Measurements from ENCODE around the gene TAC3.
A peak's percentile ranks its signal among the peaks of the same experiment; 100 is the strongest.
"Not testable (repeated sequence)": the region's sequence is repeated elsewhere in the genome, so short reads cannot be mapped to it uniquely, and the experiment has no call there.

Gene TAC3

DNA sequence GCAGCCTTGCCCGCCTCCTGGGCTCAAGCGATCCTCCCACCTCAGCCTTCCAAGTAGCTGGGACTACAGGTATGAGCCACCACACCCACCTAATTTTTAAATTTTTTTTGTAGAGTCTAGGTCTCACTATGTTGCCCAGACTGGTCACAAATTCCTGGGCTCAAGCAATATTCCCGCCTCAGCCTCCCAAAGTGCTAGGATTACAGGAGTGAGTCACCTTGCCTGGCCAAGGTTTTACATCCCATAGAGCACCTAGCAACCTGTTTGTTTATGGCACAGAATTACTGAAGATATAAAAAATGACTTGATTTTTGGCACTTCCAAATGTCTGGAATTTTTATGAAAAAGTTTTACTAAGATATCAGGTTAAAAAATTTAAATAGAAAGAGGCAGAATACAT, 17.1 kb upstream of the TAC3 start:
- no peak for DNase-seq (ENCODE audit: low spot score)

DNA sequence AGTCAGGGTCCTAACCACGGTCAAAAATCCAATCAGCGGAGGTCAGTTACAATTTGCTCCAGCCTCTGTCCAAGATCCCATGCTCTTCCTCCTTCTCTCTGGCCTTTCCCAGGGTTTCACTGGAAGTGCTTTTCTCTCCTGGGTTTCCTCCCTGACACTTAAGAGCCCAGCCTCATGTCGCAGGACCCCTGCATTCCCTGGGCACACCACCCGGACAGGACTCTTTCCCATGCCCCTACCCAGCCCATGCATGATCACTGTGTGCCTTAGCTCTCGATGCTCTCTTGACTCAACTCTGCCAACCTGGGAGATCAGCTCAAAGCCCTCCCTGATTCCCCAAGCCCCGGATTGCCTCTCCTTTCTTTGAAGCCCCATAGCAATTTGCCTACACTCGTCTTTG, 15.5 kb upstream of the TAC3 start:
- no peak for DNase-seq (ENCODE audit: low spot score)

DNA sequence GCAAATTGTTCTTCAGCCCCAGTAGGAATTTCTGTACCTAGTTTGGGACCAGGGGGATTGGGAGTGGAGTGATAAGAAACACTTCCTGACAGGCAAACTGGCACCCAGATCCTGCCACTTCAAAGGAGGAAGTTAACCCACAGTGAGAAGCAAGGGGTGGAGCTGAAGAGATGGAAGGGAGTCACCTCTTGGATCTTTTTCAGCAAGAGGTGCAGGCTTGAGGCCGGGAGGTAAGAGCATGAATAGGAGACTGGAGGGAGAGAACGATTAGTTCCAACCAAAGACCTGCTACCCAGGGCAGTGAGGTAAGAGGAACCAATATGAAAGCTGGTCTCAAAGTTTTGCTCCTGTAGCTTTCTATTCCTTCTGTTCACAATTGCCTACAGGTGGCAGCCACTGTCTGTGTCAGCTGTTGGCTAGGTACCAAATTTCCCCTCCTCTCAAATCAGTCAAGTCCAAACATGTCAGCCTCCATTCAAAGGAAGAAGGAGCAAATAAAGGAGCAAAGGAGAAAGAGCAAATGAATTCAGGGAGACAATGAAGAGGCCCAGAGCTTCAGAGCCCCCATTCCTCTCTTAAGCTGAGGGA, 14.9 kb upstream of the TAC3 start:
- no peak for DNase-seq (ENCODE audit: low spot score)

DNA sequence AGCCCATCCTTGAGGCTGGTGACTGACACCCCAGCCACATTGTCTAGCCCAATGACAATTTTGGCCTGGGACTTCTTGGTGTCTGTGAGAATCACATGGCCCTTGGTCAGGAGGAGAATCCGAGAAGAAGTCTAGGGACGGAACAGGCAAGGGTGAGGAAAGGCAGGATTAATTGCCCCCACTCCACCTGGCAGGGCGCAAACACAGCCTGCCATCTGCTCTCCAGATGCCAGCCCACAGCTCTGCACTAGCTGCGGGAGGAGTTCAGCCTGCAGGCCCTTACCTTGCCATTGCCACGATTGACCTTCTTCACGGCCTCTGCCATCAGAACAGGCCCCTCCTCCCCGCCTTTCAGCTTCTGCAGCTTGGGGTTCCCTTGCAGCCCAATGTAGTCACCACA, 13.1 kb upstream of the TAC3 start:
- DNase-seq (ENCODE audit: low spot score): no peak

DNA sequence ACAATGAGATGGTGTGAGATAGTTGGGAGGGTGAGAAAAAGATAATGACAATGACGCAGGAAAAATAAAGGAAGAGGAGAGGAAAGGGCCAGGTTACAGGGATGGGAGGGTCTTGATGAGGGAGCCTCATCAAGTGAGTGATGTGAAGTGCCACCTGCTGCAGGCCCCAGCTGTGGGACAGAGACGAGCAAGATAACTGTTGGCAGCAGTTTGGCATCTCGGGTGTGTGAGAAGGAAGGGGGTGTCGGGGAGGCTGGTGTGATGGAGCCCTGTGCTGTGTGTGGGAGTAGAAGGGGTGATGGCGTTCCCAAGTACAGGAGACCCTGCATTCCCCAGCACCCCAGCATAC, 11.4 kb upstream of the TAC3 start:
- no peak for DNase-seq (ENCODE audit: low spot score)

DNA sequence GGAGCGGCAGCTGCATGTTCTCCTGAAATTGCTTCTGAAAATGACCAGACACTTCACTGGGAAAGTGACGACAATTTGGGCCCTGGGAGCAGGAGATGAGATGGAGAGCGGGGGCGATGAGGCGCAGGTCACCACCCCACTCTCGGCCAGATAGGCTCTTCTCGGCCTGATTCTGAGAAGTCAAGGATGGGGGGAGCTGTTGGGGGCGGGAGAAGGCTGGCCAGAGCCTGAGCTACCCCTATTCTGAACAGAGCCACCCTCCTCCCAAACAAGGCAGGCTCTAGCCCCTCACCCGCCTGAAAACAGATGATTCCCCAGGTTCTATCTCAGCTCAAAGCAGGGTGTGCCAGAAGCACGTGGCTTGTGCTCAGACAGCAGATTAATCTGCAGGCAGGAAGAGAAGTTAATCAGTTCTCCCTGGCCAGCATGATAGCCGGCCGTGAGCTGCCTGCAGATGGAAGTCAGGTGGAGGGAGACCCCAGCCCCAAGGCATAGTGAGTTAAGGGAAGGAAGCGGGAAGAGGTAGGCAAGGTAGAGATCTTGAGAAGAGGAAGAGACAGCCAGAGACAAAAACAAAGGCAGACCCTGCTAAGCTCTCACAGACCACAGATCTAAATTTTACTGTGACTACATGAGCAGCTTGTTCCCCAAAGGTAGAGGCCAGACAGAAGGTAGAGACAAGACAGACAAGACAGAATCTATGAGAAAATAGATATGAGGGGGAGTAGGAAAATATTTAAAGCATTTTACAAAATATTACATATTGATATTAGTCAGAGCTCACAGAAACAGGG, 10.9 kb upstream of the TAC3 start:
- DNase-seq (ENCODE audit: low spot score): no peak

DNA sequence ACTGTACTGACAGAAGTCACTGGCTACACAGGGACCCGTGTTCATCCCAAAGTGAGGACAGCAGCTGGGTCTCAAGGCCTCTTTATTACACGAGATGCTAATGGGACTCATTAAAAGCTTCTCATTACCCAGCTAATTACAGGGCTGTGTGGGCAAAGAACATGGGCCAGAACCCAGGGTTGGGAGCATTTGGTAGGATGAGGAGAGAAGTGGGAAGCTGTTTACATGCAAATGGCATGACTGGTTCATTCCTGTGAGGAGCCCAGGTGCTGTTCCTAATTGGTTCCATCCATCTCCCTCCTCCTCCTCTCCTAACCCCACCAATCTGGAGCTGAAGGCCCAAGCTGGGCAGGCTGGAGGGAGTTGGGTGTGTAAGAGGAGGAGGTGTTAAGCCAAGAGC, 8.9 kb upstream of the TAC3 start:
- no peak for DNase-seq (ENCODE audit: low spot score)

DNA sequence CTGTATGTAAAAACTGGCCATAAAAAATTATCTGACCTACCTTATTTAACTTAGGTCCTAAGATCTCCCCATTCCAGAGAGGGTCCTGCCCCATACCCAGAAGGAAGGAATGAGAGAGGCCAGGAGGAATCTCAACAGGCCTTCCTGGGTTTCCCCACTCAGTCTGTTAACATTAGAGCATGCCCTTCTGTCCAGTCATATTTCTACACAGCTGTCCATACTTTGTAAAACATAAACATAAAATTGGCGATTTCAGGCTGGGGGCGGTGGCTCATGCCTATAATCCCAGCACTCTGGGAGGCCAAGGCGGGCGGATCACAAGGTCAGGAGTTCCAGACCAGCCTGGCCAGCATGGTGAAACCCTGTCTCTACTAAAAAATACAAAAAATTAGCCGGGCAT, 6.0 kb upstream of the TAC3 start:
- DNase-seq (ENCODE audit: low spot score): not testable (repeated sequence)

DNA sequence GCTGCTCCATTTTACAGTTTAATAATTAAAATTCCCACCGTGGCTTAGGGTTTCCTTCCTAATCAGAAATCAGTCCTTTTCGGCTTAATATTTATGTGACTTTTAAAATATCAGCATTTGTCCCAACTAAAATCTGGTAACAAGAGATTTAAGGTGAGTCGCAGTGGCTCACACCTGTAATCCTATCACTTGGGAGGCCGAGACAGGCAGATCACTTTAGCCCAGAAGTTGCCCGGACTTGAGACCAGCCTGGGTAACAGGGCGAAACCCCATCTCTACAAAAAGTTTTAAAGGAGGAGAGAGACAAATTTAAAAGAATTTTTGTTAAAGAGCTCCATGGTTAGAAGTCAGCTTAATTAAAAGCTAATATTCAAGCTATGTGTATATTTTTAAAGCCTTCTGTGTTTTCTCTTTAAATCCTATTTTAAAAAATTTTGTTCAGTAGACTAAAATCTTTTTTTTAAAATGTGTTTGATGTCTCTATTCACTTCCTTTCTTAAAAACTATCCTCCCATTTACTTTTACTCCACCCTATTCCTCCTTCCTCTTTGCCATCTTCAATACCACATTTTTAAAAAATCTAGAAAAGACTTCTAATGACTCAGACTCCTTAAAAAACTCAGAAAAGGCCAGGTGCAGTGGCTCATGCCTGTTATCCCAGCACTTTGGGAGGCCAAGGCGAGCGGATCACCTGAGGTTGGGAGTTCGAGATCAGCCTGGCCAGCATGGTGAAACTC, 3.8 kb upstream of the TAC3 start:
- DNase-seq (ENCODE audit: low spot score): no peak

DNA sequence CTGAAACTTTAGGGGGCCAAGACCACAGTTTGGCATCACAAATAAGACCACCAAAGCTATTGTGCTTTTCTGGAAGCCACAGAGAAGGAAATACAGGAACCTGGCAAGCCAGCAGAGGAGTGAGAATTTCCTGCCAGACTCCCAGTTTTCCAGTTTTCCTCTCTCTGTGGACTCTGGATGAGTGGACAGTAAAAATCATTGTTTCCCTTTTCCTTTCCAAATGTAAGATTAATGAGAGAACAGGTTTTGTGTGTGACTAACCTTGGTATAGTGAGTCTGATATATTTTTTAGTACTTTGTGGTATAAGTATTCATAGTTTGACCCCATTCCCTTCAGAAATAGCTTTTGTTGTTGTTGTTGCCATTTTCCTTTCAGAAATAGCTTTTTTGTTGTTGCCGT, 2.6 kb upstream of the TAC3 start:
- no peak for DNase-seq (ENCODE audit: low spot score)

DNA sequence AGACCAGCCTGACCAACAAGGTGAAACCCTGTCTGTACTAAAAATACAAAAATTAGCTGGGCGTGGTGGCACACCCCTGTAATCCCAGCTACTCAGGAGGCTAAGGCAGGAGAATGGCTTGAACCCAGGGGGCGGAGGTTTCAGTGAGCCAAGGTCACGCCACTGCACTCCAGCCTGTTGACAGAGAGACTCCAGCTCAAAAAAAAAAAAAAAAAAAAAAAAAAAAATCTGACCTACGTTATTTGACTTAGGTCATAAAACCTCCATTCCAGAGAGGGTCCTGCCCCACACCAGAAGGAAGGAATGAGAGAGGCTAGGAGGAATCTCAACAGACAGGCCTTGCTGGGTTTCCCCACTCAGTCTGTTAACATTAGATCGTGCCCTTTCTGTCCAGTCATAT, 2.0 kb upstream of the TAC3 start:
- DNase-seq (ENCODE audit: low spot score): not testable (repeated sequence)

DNA sequence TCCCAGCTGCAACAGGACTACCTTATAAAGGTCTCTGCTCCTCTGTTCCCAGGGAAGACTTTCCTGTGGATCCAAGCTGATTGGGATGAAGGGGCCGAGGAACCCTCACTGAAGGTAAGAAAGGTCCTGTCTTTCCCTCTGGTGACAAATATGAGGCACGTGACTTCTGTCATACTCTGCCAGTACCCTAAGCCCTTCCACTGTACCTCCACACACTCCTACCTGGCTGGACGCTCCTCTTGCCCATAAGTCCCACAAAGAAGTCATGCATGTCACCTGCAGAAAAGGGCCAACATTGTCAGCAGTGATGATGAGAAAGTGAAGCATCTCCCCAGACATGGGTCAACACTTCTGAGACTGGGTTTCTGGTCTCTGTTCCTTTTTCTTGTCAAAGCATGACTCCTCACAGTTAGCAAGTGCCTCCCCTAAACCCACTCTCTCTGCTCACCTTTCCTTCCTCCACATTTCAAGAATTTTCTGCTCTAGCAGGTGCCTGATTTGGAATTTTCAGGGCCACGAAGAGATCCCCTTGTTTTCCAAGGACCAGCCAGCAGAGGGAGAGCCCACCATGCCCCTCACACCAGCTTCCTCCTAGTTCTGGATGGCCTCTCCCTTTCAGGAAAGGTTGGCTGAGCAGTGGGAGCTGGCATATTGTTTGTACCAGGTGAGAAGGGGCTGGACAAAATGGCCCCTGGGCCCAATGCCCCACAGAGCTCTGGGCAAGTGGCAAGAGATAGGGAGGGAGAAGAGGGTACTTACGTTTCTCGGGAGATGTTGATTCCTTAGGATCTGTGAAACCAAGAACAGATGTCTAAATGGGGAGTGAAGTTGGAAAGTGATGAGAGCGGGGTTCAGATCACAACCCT, 3.5 kb downstream of the TAC3 start:
- DNase-seq (ENCODE audit: low spot score): no peak

DNA sequence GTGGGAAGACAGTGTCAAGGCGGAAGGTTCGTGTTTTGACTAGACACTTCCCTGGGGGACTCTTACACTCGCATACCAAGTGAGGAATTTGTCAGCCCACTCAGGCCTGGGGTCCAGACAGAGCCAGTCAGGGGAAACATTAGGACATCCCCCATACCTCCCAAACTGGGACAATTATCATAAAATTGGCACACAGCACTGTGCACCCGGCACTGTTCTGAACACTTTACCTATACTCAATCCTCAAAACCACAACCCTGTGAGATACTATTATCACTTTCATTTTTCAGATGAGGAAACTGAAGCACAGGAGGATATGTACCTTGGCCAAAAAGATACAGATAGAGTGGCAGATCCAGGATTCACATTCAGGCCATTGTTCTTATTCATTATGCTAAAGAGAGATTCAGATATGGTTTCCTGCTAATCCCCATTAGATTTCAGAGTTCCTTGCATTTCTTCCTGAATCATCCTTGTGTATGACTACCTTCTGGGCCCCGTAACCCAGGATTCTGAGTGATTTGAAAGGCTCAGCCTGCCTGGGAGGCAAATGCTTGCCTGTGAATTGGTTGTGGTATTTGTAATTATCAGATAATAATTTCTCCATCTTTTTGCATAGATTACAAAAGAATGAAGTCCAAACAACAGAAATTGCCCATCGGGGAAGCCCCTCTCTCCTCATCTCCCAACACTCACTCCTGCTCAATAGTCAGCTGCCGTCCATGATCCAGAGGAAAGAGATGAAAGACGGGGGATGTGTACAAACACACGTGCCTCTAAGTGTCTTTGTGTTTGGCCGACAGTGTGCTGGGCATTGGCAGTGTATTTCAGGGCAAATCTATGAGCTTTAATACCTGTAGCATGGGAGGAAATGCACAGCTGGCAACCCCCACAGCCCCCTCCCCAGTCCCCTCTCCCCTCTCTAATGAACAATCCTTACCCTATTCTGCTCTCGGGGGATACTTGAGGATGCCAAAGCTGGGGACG, 4.6 kb downstream of the TAC3 start:
- no peak for DNase-seq (ENCODE audit: low spot score)

DNA sequence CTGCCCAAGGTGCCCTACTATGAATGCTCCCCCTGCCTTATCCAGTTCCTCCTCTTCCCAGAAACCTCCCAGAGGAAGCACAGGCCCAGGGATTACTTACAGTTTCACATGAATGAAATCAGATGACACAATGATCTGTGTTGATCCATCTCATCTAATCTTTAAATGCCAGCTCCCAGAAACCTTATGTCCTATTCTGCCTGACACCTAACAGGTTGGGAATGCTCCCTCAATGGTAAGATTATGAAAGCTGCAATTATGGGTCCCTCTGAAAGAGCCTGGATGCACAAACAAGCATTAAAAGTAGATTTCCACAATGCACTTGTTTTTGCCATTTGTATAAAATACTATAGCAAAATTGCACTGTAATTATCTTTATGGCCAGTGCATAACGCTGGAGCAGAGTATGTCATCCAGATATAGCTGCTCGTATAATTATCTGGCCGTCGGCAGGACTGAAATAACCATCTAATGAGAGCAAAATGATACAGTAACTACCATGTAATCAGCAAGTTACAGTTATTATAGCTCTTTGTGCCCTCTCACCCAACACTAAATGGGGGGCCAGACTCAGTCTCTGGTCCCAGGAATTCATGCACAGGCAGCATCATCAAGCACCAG, 5.6 kb downstream of the TAC3 start:
- no peak for DNase-seq (ENCODE audit: low spot score)

DNA sequence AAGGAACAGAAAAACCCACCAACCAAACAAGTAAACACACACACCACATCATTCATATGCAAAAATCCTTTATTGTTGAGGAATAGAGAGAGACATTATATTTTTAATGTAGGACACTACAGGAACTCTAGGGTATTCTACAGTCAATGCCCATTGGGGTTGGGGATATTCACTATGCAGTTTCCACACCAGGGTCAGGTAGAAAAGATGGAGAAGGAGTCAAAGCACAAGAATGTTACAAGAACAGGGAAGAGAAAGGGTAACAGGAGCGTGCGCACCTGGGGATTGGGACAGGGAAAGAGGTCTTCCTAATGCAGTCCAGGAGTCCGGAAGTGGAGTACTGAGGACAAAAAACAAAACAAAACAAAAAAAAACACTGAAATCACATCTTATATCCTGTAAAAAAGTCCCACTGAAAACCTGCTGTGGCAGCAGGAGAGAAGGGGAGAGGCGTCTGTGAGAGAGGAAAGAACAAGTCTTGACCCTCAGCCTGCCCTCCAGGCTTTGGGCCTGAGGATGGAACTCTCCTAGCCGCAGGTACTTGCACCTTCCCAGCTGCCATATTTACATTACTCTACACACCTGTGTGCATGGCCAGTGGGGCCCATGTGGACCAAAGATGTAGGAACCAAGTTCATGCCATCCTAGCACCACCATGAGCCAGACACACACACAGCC, 6.2 kb downstream of the TAC3 start:
- no peak for DNase-seq (ENCODE audit: low spot score)

DNA sequence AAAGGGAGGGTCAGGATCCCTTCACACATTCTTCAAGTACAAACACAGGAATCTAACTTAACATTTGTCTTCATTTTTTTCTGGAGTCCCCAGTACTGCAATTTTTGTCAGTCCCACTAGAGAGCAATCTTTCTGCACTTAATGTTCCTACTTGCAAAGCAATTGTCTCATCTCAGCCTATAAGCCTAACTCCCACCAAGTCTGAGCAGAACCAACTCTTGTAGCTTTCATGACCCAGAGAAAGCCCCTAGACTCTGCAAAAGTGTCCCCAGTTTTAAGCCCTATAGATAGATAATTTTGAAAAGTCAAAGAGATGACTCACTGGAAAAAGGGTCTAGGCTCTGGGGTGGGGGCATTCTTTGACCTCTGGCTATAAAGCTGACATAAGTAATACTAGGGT, 8.2 kb downstream of the TAC3 start:
- no peak for DNase-seq (ENCODE audit: low spot score)

DNA sequence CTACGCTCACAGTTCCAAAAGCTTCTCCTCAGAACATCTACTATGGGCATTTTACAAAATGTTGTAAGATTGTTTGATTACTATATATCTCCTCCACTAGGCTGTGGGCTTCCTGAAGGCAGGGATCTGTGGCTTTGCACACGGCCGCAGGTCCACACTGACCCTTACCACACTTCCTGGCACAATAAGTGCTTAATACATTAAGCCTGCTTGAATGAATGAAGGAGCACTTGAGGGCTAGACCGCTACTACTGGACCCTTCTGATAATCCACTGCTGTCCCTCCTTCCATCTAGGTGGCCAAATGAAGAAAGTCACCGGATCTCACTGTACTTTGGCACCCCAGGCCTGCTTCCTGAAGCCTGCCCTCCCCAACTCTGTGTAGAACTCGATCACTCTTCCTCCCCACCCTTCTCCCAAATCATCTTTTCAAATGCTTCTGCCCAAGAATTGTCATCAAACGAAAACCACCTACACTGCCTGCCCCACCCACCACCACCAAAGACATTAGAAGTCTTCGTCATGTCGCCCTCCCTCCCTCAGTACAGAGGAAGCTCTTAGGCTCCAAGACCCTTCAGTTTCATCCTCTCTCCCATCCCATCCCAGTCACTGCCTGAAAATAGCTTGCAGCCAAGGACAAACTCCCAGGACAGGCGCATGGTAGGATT, 9.4 kb downstream of the TAC3 start:
- no peak for DNase-seq (ENCODE audit: low spot score)

DNA sequence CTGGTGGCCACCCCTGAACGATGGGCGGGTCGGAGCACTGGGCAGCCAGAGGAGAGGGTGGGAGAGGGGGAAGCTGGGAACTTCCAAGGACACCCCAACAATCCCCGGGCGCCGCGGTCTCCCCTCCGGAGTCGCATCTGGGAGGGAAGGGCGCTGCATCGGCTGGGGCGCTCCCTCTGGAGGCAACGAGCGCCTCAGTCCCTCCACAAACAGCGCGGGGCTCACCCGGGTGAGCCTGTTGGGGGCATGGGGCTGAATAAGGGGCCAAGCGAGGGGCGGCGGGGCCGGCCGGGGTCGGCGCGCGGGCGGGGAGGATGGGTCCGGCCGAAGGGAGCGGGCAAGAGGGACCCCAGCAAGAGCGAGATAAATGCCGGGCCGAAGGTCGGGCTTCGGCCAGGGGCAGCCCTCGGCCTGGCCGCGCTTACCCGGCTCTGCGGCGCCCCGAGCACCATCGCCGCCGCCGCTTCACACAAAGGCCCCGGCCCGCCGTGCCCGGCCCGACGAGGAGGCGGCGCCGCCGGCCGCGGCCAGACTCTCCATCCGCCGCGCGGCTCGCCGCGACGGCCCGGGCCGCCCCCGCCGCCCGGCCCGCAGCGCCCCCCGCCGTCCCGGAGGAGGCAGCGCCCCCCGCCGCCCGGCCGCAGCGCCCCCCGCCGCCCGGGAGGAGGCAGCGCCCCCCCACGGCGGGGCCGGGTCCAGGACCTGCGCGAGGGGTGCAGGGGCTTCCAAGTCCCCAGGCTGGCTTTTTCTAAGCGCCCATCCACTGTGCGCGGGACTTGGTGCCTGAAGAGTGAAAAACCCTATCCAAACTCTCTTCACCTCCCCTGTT, 10.1 kb downstream of the TAC3 start, which contains the start of gene ZBTB39:
Gene ZBTB39 (minus strand): TSS at position 567 of the 829 bp plus-strand sequence. CDS start 1,629 bp downstream, outside the sequence.
- DNase-seq (ENCODE audit: low spot score): peak; percentile 88

DNA sequence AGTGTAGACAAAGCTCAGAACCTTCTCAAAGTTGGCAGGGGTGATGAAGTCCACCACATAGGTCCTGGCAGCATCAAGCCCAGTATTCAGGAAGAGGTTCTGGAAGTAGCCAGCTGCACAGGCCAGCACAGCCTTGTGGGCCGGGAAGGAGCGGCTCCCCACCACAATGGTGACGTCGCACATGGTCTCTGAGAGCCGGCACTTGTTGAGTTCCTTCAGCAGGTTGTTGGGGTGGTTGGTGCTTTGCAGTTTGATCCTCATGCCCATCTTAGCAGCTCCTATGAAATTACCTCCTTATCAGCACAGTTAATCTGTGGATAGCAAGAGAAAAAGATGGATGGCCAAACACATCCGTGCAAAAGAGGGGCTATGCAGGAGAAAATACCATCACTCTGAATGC, 11.7 kb downstream of the TAC3 start:
- DNase-seq (ENCODE audit: low spot score): no peak

Measured in ecto neural progenitor cell (in vitro differentiated cells).